ENCODE results near the gene ZNF76.

- TF ChIP-seq, protein P1, sequence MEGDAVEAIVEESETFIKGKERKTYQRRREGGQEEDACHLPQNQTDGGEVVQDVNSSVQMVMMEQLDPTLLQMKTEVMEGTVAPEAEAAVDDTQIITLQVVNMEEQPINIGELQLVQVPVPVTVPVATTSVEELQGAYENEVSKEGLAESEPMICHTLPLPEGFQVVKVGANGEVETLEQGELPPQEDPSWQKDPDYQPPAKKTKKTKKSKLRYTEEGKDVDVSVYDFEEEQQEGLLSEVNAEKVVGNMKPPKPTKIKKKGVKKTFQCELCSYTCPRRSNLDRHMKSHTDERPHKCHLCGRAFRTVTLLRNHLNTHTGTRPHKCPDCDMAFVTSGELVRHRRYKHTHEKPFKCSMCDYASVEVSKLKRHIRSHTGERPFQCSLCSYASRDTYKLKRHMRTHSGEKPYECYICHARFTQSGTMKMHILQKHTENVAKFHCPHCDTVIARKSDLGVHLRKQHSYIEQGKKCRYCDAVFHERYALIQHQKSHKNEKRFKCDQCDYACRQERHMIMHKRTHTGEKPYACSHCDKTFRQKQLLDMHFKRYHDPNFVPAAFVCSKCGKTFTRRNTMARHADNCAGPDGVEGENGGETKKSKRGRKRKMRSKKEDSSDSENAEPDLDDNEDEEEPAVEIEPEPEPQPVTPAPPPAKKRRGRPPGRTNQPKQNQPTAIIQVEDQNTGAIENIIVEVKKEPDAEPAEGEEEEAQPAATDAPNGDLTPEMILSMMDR (IDR thresholded peaks at IDR 0.05), result no peak
- no peak for TF ChIP-seq POLR2A (IDR thresholded peaks at IDR 0.05)
These were observed 3.1 kb downstream of the ZNF76 start for GRCh38 chr6:35262596-35262995.
